Measurements from ENCODE around the gene C1QTNF9B. TPM values are rescaled to one million over a fixed set of nuclear protein-coding genes. Genes with fewer than 3 reads are reported as not detected.

C1QTNF9B gene
- total and polyA plus RNA-seq, 4 donors, result 0.08 to 0.24 TPM; not detected in 2

DNA sequence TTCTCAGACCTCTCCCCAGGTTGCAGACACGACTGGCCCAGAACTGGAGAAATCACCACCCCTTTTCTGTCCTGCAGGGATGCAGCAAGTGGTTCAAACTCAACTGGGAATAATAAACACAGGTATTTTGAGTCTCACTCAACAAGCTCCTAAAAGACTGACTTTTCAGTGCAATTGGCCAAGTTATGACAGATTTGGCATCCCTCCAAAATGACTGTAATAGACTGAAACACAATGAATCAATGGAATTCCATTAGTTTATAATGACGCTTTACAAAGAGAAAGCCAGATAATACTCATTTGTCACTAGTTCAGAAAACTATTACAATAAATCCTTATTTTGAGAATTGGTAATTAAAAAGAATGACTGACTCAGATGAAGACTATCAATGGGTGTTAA is 46.2 kb downstream of the C1QTNF9B start:
- no peak overlapping the region for H3K9ac ChIP-seq (ENCODE audit: low read depth in 1 of 2, low read length in 2 of 2)
- no peaks in the 10 kb centered on the region for H3K4me1 ChIP-seq (ENCODE audit: control insufficient read depth in 4 of 4, insufficient read depth in 4 of 4, low read length in 3 of 4)
- WGBS, result 97% methylated on average over 2 of the region's 2 CpGs
- TF ChIP-seq SP1 (IDR thresholded peaks at IDR 0.05) (no peak), GABPA (IDR thresholded peaks at IDR 0.05 in 1 of 2, conservative IDR thresholded peaks at IDR 0.05 in 1 of 2) (no peak), HNF4G (IDR thresholded peaks at IDR 0.05) (no peak), RAD21 (IDR thresholded peaks at IDR 0.05) (no peak), RXRA (IDR thresholded peaks at IDR 0.05) (no peak), FOXA1 (IDR thresholded peaks at IDR 0.05) (no peak), EGR1 (IDR thresholded peaks at IDR 0.05; ENCODE audit: low read depth in 2 of 2) (no peak), FOXA2 (IDR thresholded peaks at IDR 0.05) (no peak), YY1 (IDR thresholded peaks at IDR 0.05) (no peak), HNF4A (conservative IDR thresholded peaks at IDR 0.05) (no peak)
- TF ChIP-seq, protein P1, sequence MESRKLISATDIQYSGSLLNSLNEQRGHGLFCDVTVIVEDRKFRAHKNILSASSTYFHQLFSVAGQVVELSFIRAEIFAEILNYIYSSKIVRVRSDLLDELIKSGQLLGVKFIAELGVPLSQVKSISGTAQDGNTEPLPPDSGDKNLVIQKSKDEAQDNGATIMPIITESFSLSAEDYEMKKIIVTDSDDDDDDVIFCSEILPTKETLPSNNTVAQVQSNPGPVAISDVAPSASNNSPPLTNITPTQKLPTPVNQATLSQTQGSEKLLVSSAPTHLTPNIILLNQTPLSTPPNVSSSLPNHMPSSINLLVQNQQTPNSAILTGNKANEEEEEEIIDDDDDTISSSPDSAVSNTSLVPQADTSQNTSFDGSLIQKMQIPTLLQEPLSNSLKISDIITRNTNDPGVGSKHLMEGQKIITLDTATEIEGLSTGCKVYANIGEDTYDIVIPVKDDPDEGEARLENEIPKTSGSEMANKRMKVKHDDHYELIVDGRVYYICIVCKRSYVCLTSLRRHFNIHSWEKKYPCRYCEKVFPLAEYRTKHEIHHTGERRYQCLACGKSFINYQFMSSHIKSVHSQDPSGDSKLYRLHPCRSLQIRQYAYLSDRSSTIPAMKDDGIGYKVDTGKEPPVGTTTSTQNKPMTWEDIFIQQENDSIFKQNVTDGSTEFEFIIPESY (IDR thresholded peaks at IDR 0.05), result no peak
- peaks cover 0 to 1% (median 0%) of the 10 kb centered on the region in 4 donors for H3K36me3 ChIP-seq (ENCODE audit: control insufficient read depth in 4 of 4, insufficient read depth in 3 of 4, low read depth in 1 of 4, low read length in 3 of 4)
- H3K27me3 ChIP-seq (ENCODE audit: control insufficient read depth in 4 of 4, insufficient read depth in 4 of 4, low read length in 3 of 4), result no peaks in the 10 kb centered on the region
- H3K4me3 ChIP-seq (ENCODE audit: low read depth in 1 of 3, low read length in 3 of 3), result no peak overlapping the region
- no peak overlapping the region for H3K27ac ChIP-seq (ENCODE audit: low read depth in 1 of 2, low read length in 2 of 2)
- no peaks in the 10 kb centered on the region for H3K9me3 ChIP-seq (ENCODE audit: control insufficient read depth in 4 of 4, low read length in 3 of 4)
- no peak for DNase-seq (ENCODE audit: low spot score)

DNA sequence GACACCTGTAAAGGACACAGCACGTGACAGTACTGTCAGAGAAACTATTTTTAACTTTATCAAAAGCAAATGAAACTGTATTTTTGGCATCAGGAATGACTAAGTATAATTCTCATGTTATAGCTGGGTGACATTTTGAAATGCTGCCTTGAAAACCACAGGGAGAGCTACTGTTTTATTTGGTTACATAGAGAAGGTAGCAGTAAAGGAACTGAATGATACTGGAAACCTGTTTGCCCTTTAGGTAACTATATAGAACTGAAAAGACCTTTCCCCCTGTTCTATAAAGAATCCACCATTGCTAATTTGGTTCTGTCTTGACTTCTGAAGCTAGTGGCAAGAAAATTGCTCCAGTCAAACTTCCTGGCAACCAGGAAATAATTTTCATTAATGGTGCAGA is 47.2 kb downstream of the C1QTNF9B start:
- DNase-seq (ENCODE audit: low spot score), result no peak
- H3K27ac ChIP-seq (ENCODE audit: low read depth in 1 of 2, low read length in 2 of 2), result no peak overlapping the region
- H3K9ac ChIP-seq (ENCODE audit: low read depth in 1 of 2, low read length in 2 of 2), result no peak overlapping the region
- H3K4me3 ChIP-seq (ENCODE audit: low read depth in 1 of 3, low read length in 3 of 3), result no peak overlapping the region
- H3K4me1 ChIP-seq (ENCODE audit: control insufficient read depth in 4 of 4, insufficient read depth in 4 of 4, low read length in 3 of 4), result no peaks in the 10 kb centered on the region
- H3K27me3 ChIP-seq (ENCODE audit: control insufficient read depth in 4 of 4, insufficient read depth in 4 of 4, low read length in 3 of 4), result no peaks in the 10 kb centered on the region
- WGBS, result 83% methylated on average over 1 of the region's 1 CpG
- TF ChIP-seq, protein P2, sequence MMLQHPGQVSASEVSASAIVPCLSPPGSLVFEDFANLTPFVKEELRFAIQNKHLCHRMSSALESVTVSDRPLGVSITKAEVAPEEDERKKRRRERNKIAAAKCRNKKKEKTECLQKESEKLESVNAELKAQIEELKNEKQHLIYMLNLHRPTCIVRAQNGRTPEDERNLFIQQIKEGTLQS (IDR thresholded peaks at IDR 0.05), result no peak
- no peak for TF ChIP-seq RAD21 (IDR thresholded peaks at IDR 0.05)
- no peak for TF ChIP-seq FOXA2 (IDR thresholded peaks at IDR 0.05)
- no peak for TF ChIP-seq JUND (IDR thresholded peaks at IDR 0.05)
- TF ChIP-seq, protein P1 (IDR thresholded peaks at IDR 0.05), result no peak
- no peaks in the 10 kb centered on the region for H3K9me3 ChIP-seq (ENCODE audit: control insufficient read depth in 4 of 4, low read length in 3 of 4)
- peaks cover 0 to 1% (median 0%) of the 10 kb centered on the region in 4 donors for H3K36me3 ChIP-seq (ENCODE audit: control insufficient read depth in 4 of 4, insufficient read depth in 3 of 4, low read depth in 1 of 4, low read length in 3 of 4)

DNA sequence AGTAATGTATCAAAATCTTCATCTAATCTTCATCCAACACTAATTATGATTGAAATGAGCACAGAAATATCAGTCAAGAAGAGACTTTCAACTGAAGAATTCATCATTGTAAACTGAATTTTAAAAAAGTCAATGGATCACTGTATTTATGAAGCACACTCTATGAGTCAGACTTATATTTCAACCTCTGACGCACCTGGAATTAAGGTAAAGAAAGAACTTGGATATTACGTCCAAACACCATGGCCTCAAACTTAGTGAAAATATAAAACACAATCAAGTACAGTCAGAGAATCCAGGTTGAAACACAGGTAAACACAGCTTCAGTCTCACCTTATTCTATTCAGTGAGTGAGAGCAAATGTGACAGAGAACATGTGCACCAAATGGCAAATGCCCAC is 47.6 kb downstream of the C1QTNF9B start:
- Histone ChIP-seq H3K4me1 (ENCODE audit: control insufficient read depth in 4 of 4, insufficient read depth in 4 of 4, low read length in 3 of 4) (no peaks in the 10 kb centered on the region), H3K9ac (ENCODE audit: low read depth in 1 of 2, low read length in 2 of 2) (no peak overlapping the region), H3K27ac (ENCODE audit: low read depth in 1 of 2, low read length in 2 of 2) (no peak overlapping the region), H3K36me3 (ENCODE audit: control insufficient read depth in 4 of 4, insufficient read depth in 3 of 4, low read depth in 1 of 4, low read length in 3 of 4) (peaks cover 0 to 1% (median 0%) of the 10 kb centered on the region in 4 donors), H3K27me3 (ENCODE audit: control insufficient read depth in 4 of 4, insufficient read depth in 4 of 4, low read length in 3 of 4) (no peaks in the 10 kb centered on the region), H3K9me3 (ENCODE audit: control insufficient read depth in 4 of 4, low read length in 3 of 4) (no peaks in the 10 kb centered on the region), H3K4me3 (ENCODE audit: low read depth in 1 of 3, low read length in 3 of 3) (no peak overlapping the region)
- no peak for DNase-seq (ENCODE audit: low spot score)
- WGBS, result over 99% methylated on average over 2 of the region's 2 CpGs
- TF ChIP-seq, protein P2 (IDR thresholded peaks at IDR 0.05), result no peak
- no peak for TF ChIP-seq HNF4A (conservative IDR thresholded peaks at IDR 0.05)
- no peak for TF ChIP-seq FOXA2 (IDR thresholded peaks at IDR 0.05)
- TF ChIP-seq, protein P1 (IDR thresholded peaks at IDR 0.05), result no peak
- no peak for TF ChIP-seq RXRA (IDR thresholded peaks at IDR 0.05)
- TF ChIP-seq, protein P3, sequence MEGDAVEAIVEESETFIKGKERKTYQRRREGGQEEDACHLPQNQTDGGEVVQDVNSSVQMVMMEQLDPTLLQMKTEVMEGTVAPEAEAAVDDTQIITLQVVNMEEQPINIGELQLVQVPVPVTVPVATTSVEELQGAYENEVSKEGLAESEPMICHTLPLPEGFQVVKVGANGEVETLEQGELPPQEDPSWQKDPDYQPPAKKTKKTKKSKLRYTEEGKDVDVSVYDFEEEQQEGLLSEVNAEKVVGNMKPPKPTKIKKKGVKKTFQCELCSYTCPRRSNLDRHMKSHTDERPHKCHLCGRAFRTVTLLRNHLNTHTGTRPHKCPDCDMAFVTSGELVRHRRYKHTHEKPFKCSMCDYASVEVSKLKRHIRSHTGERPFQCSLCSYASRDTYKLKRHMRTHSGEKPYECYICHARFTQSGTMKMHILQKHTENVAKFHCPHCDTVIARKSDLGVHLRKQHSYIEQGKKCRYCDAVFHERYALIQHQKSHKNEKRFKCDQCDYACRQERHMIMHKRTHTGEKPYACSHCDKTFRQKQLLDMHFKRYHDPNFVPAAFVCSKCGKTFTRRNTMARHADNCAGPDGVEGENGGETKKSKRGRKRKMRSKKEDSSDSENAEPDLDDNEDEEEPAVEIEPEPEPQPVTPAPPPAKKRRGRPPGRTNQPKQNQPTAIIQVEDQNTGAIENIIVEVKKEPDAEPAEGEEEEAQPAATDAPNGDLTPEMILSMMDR (IDR thresholded peaks at IDR 0.05; ENCODE audit: low read depth, low read length, missing input control), result no peak
- no peak for TF ChIP-seq RAD21 (IDR thresholded peaks at IDR 0.05)
- TF ChIP-seq, protein P4, sequence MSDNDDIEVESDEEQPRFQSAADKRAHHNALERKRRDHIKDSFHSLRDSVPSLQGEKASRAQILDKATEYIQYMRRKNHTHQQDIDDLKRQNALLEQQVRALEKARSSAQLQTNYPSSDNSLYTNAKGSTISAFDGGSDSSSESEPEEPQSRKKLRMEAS (IDR thresholded peaks at IDR 0.05), result no peak
- TF ChIP-seq HNF4G (IDR thresholded peaks at IDR 0.05), result no peak
- no peak for TF ChIP-seq EGR1 (IDR thresholded peaks at IDR 0.05; ENCODE audit: low read depth in 2 of 2)
- no peak for TF ChIP-seq SP1 (IDR thresholded peaks at IDR 0.05)
- TF ChIP-seq GABPA (IDR thresholded peaks at IDR 0.05 in 1 of 2, conservative IDR thresholded peaks at IDR 0.05 in 1 of 2), result no peak

Measured in liver (tissue), 9 donors.